Endometrial microvascular endothelial cells (primary cell): Measurements from ENCODE around the gene ANGPTL2. TPM values are rescaled to one million over a fixed set of nuclear protein-coding genes. Genes with fewer than 3 reads are reported as not detected.

Experiments used
- in situ Hi-C: cut with HindIII; loops from 2 replicates; pipeline ENCODE4 v1.10.0; 2017; ENCODE audit warnings: low sequenced_read_pairs, low pct_unique_long_range_greater_than_20kb; ENCODE audit errors: inconsistent ontology term
- total RNA-seq: library from RNA; depleted of rRNA; stranded (reverse); fragments of >200 nt; gene quantifications from one replicate; pipeline ENCODE4 v1.2.3, GENCODE V29; 2015; ENCODE audit errors: inconsistent ontology term

Gene ANGPTL2
- total RNA-seq, 1 donor from 2014 or later = 10.2 TPM

DNA sequence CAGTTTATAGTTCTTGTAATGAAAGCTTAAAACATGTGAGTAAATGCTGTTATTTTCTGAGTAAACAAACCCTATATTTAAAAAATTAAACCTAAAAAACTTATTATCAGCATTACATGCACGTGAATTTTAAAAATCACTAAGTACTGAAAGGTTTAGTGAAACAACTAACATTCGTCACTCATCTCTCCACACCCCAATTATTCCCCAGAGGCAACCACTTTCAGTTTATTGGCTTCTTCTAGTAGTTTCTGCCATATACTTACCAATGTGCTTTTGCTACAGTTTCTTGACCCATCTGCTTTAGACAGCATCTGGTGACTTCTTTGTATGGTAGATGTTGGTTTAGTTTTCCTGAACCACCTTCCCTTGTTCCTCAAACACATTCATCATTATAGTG lies 58.1 kb downstream of the ANGPTL2 start:
- in situ Hi-C loops = no loop called here

- in situ Hi-C loops = no loop called here
These were observed 61.0 kb downstream of the ANGPTL2 start for GRCh38 chr9:127061411-127061810.

DNA sequence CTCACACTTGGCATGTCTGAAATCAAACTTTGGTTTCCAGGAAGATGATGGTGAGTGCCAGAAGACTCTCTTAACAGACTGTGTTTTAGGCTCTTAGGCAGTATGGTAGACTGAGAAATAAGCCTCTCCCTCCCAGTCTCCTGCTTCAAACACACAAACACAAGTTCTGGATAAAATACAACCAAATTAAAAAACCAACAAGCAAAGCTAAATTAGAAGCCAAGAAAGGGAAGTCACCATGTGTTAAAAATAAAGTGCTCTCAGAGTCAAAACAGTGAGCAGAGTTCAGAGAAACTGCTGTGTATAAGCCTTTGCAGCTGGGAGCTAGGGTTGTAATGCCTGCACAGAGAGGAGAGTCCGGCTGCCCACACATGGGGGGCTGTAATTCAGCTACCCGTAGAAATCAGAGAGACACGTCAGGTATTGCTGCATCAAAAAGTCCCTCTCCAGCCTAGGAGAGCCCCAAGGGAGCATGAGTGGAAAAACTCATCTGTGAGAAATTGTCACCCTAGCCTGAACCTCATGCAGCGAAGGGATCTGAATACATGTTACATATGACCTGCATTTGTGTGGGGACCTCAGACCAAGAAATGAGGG lies 62.6 kb downstream of the ANGPTL2 start:
- in situ Hi-C loops = no loop called here

DNA sequence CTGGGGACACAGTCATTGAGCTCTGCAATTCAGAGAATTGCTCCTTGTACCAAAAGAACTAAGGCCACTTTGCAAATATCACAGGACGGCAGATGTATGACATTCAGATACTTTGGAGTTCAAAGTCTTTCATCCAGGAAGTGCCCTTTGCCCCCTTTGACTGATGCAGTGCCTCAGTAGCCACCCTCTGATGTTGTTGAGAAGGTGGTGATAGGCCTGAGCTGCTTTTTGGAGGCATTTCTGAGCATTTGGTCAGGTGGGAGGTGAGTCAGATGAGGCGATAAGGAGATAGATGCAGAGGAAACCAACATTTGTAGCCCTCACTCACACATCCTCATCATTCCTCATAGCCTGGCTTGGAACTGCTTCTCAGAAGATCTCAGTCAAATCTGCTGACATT lies 63.4 kb downstream of the ANGPTL2 start:
- in situ Hi-C loops = no loop called here

DNA sequence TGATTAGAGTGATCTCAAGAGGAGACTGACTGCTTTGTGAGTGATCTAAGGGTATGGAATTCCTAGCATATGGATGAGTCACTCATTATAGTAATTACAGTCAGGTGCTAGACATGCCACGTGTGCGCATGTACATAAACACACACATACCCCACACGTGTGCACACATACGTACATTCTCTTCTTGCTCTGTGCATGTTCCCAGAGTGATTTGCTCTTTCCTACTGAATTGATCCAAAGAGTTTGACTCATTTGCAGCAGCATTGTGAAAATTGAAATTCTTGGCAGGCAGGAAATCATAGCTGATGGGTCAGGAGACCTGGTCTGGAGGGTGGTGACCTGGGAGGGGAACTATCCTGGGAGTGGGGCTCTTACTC lies 63.8 kb downstream of the ANGPTL2 start:
- in situ Hi-C loops = no loop called here

DNA sequence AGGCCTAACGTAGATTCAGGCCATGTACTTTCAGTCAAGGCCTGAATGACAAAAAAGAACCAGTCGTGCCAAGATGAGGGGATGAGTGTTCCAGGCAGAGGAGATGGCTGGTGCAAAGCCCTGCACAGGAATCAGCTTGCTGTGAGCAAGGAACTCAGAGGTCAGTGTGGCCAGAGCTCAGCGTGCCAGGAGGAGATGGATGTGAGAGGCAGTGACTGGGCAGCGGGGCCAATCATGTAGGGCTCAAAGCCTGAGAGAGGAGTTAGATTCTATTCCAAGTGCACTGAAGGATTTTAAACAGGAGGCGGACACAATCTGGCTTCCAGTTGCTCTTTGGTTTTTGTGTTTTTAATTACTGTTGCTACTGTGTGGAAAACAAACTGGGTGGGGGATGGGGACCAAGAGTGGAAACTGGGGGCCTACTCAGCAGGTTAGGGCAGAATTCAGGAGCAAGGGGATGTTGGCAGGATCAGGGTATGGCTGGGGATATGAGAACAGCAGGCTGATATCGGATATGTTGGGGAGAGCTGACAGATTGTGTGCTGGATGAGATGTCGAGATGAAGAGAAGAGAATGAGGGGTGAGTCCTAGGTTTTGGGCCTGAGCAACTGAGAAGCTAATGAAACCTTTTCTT lies 64.3 kb downstream of the ANGPTL2 start:
- in situ Hi-C loops = no loop called here

DNA sequence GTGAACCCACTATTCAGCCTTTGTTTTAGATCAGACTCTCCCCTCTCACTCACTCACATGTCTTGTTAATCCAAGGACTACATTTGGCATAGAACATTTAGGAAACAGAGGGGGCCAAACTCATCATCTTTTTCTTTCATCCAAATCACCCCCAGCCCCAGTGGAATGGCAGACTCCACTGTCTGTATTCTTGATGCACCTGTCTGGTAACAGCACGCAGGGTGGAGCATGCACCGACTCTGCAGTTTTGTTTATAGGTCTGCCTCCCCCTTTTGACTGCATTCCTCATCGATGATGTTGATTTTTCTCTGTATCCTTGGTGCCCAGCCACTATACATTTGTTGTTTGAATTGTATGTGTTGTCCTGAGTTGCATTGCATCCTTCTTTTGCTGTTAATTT lies 66.0 kb downstream of the ANGPTL2 start:
- in situ Hi-C loops = no loop called here

DNA sequence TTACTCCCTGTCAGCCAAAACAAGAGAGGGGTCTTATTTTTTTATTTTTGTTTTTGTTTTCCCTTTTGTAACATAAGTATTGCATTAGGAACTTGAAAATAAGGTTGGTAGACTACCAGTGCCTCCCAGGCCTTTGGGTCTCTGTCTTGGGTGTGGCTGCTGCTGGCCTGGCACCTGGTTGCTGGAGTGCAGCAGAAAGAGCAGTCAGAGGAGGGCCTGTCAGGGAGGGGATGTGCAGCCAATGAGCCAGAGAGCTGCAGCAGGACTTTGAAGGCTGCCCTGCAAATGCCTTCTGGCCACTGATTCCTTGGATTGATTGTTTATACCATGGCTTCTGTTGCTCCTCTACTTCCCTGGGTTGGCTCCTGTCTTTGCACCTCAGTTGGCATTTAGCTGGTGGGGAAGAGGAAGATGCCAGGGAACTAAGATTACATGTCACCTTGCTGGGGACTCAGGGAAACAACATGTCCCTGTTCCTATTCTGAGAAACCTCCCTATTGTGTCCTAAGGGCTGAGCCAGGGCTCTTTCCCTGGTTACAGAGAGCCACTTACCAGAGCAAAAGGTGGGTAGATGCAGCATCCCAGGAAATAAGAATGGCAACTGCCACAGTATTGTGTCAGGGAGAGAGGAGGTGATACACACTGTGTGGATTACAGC lies 66.6 kb downstream of the ANGPTL2 start:
- in situ Hi-C loops = no loop called here

DNA sequence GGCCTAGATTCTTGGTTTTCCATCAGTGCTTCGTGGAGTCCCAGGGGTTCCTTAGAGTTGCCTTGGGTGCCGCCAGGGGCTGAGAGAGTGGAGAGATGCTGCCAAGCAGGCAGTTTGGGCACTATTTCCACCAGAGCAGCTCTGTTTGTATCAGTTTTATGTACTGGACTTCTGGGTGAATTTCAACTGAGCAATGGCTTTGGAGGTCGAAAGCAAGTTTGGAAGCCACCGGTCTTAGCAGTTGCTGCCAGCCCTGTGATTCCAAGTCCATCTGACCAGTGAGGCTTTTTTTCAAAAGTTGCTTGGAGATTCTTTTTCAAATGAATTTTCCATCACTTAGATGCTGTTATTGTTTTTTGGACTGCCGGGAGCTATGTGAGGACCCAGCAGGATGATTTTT lies 68.5 kb downstream of the ANGPTL2 start:
- in situ Hi-C loops = no loop called here

DNA sequence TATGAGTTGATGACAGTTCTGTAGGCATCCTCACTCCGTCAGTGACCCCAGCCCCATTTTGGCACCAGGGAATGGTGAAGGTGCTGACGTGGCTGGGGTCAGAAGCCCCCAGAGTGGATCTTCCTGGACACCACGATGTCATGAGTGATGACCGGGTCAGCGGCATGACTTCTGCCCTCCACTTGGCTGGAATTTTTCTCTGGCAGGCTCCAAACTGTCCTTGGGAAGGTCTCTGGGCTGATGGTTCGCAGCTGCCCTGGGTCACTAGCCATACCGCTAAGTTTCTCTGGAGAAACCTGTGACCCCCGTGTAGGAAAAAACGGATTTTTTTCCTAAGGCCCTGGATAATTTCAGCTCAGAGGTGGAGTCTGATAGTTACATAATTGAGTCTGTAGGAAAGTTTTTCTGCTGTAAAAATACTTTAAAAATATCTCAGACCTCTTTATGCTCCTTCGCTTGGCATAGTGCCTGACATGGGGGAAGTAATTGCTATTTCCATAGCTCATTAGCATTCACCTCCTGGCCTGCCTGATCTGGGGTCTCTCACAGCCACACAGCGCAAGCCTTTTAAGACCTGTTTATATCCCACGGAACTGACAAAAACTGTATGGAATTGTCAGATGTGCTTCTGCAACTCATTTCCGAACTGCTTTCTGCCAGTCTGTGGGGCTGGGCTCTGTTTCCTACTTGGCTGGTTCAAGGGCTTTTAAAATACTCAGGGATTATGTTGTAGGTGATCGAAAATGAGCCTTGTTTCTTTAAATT lies 69.2 kb downstream of the ANGPTL2 start:
- in situ Hi-C loops = no loop called here

DNA sequence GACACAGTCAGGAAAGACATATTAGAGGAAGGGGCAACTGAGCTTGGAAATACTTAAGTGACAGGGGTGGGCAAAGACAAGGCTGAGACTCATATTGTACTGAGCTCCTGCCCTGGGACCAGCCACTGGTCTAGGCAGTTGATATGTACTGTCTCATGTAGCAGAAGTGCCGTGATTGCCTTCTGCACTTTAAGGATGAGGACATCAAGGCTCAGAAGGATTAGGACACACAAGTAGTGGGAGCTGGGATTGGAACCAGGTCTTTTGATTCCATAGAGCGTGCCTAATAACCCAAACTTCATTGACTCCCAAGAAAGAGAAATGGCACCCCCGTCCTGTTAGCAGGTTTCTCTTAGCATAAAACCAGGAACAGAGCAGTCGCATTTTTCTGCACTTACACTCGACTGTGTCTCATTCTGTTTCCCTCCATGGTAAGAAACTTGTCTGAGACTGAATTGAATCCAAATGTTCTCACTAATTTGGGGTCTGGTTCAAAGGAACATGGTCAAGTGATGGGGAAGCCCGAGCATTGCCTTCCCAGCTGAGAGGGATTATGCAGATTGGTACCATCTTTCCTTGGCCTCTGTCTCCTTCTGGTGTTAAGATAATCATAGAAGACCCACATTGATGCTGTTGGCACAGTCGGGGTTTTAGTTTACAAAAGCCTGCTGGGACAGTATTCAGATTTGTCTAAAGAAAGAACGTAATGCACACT lies 70.4 kb downstream of the ANGPTL2 start:
- in situ Hi-C loops = no loop called here

- in situ Hi-C loops = no loop called here
These were observed 71.8 kb downstream of the ANGPTL2 start for GRCh38 chr9:127050591-127051001.

GRCh38 chr9:127050152-127050551 lies 72.3 kb downstream of the ANGPTL2 start:
- in situ Hi-C loops = no loop called here

DNA sequence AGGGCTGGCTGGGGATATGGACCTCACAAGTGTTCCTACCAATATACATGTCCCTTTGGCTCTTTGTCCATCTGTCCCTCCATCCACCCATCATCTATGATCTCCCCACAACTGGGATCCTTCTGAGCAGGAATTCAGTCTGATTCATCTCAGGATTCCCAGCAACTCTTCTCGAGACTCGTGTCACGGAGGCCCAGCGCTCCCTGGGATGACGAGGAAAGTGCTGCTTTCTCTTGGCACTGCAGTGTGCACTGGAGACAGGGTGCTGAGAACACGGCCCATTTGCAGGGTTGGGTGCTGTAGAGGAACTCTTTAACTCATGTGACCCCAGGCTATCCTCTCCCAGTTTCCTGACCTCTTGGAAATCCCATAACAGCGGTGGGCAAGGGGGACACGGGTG lies 72.9 kb downstream of the ANGPTL2 start:
- in situ Hi-C loops = no loop called here

DNA sequence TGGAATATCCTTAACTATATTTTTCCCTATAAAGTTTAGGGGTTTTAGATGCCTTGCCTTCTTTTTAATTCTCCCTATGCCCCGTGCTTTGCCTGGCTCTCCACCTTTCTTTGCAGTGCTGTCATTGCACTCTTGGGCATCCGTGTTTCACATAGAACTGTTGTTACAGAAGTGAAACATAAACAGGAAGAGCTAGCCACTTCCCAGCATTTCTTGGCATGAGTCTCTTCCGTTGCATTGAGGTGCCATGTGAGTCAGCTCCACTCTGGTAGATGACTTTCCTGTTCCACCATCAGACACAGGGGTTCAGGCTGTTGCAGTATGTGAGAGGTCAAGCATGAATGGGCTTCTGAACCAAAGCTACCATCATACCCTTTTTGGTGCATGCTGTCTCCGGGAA lies 73.4 kb downstream of the ANGPTL2 start:
- in situ Hi-C loops = no loop called here

- in situ Hi-C loops = no loop called here
These were observed 74.5 kb downstream of the ANGPTL2 start for GRCh38 chr9:127047971-127048370.

- in situ Hi-C loops = no loop called here
These were observed 77.3 kb downstream of the ANGPTL2 start for GRCh38 chr9:127045148-127045547.

- in situ Hi-C loops = no loop called here
These were observed 82.9 kb downstream of the ANGPTL2 start for GRCh38 chr9:127039492-127039891.

- in situ Hi-C loops = no loop called here
These were observed 83.9 kb downstream of the ANGPTL2 start for GRCh38 chr9:127038531-127038930.
